Adrenal gland (tissue), 5 donors: ENCODE data around the gene NLRC5.

Experiments
- CTCF ChIP-seq, 6 experiments: fragments of 450-650 bp in 4 of 6; fragments of 200-600 bp in 2 of 6; sonication (generic) in 1 of 6; IDR thresholded peaks; 1 replicate in 5 of 6; 2 replicates in 1 of 6; pipeline versions ENCODE4 v1.5.1 to v1.8.0; 2016 to 2021; ENCODE audit warnings: antibody characterized with exemption in 6 of 6, mild to moderate bottlenecking in 2 of 6, moderate library complexity in 1 of 6
- POLR2A ChIP-seq, 2 donors: fragments of 450-650 bp; IDR thresholded peaks; one replicate each; pipeline ENCODE4 v1.6.1; 2017; ENCODE audit warnings: antibody characterized with exemption in 2 of 2, mild to moderate bottlenecking in 2 of 2, moderate library complexity in 1 of 2
- donor health status: DM: no; HTN: no; CAD: no.

- no peak for TF ChIP-seq CTCF (IDR thresholded peaks at IDR 0.05)
- no peak for TF ChIP-seq POLR2A (IDR thresholded peaks at IDR 0.05)
These were observed 88.4 kb downstream of the NLRC5 start for GRCh38 chr16:57077714-57078113.
